CD4-positive, alpha-beta T cell (primary cell): ENCODE results near the gene HORMAD1. TPM values are rescaled to one million over a fixed set of nuclear protein-coding genes. Genes with fewer than 3 reads are reported as not detected.

Experiments
- ATAC-seq: fragments of 200-7000 bp; cut with Tn5 transposase; one replicate; pipeline ENCODE4 v1.10.0; 2022; ENCODE audit warnings: mild to moderate bottlenecking; ENCODE audit not compliant: poor library complexity
- CTCF ChIA-PET: fragments of 350-600 bp; sonication (Branson Sonifier 250); formaldehyde crosslinking; loops from one replicate; lab custom pipeline; 2021; ENCODE audit warnings: antibody characterized with exemption, inconsistent platforms; lab: Charles Lee
- POLR2A ChIA-PET: fragments of 350-600 bp; sonication (Branson Sonifier 250); formaldehyde crosslinking; loops from one replicate; lab custom pipeline; 2021; ENCODE audit warnings: antibody characterized with exemption, inconsistent platforms; lab: Charles Lee
- DNase-seq, 14 experiments: peaks; one replicate each; pipeline ENCODE4 v3.0.0-alpha.2; 2013 to 2020; ENCODE audit warnings: mixed read lengths in 2 of 14
- H3K27ac ChIP-seq, 2 donors: one replicate each; pipeline versions ENCODE4 v1.5.1 to v1.7.0; 2013; ENCODE audit warnings: low read length in 2 of 2, low read depth in 1 of 2, mild to moderate bottlenecking in 1 of 2
- H3K27me3 ChIP-seq, 2 experiments: 1 replicate in 1 of 2; 2 replicates in 1 of 2; pipeline versions ENCODE4 v1.6.1 to v1.7.0; 2013; ENCODE audit warnings: low read length in 2 of 2, control low read depth in 1 of 2, mild to moderate bottlenecking in 1 of 2, moderate library complexity in 1 of 2; ENCODE audit not compliant: insufficient read depth in 2 of 2, control insufficient read depth in 1 of 2
- H3K36me3 ChIP-seq: one replicate; pipeline ENCODE4 v1.6.1; 2013; ENCODE audit warnings: low read length, control low read depth; ENCODE audit not compliant: insufficient read depth
- H3K4me1 ChIP-seq: one replicate; pipeline ENCODE4 v1.6.1; 2013; ENCODE audit warnings: low read length, control low read depth; ENCODE audit not compliant: insufficient read depth
- H3K4me3 ChIP-seq: one replicate; pipeline ENCODE4 v1.5.1; 2013; ENCODE audit warnings: mild to moderate bottlenecking, low read length, moderate library complexity
- H3K9me3 ChIP-seq, 2 experiments: 1 replicate in 1 of 2; 2 replicates in 1 of 2; pipeline versions ENCODE4 v1.6.1 to v1.7.0; 2013; ENCODE audit warnings: low read length in 2 of 2, mild to moderate bottlenecking in 2 of 2, control low read depth in 1 of 2, moderate library complexity in 1 of 2; ENCODE audit not compliant: control insufficient read depth in 1 of 2, insufficient read depth in 1 of 2
- H3K27ac Mint-ChIP-seq: one replicate; pipeline ENCODE4 v1.8.0; 2020; ENCODE audit warnings: mixed read lengths
- H3K27me3 Mint-ChIP-seq: one replicate; pipeline ENCODE4 v1.8.0; 2021; ENCODE audit warnings: mixed read lengths
- H3K36me3 Mint-ChIP-seq: one replicate; pipeline ENCODE4 v1.8.0; 2021; ENCODE audit warnings: low read depth, mixed read lengths
- H3K4me1 Mint-ChIP-seq: one replicate; pipeline ENCODE4 v1.8.0; 2021; ENCODE audit warnings: low read depth, mixed read lengths
- H3K4me3 Mint-ChIP-seq: one replicate; pipeline ENCODE4 v1.8.0; 2020; ENCODE audit warnings: mild to moderate bottlenecking, mixed read lengths
- H3K9me3 Mint-ChIP-seq: one replicate; pipeline ENCODE4 v1.8.0; 2020; ENCODE audit warnings: mixed read lengths
- intact Hi-C, 2 experiments: fragments of 100-400 bp; cut with DNase I in 1 of 2; cut with micrococcal nuclease in 1 of 2; formaldehyde crosslinking; loops; one replicate each; pipeline versions ENCODE4 v1.15.1 to v1.9.0; 2023 to 2025; cut with DNase I, micrococcal nuclease
- total RNA-seq, 174 experiments: library from RNA in 2 of 174; stranded (reverse) in 2 of 174; gene quantifications; one replicate each; pipeline ENCODE4 v1.2.3 and lab custom pipeline; 2021 to 2026
- TF ChIP-seq, protein P1 (sequence below): fragments of 200-600 bp; IDR thresholded peaks from one replicate; pipeline ENCODE4 v1.8.0; 2022; ENCODE audit warnings: antibody characterized with exemption, mild to moderate bottlenecking

HORMAD1 gene
- total RNA-seq, 2 experiments from 2014 or later = not detected

DNA sequence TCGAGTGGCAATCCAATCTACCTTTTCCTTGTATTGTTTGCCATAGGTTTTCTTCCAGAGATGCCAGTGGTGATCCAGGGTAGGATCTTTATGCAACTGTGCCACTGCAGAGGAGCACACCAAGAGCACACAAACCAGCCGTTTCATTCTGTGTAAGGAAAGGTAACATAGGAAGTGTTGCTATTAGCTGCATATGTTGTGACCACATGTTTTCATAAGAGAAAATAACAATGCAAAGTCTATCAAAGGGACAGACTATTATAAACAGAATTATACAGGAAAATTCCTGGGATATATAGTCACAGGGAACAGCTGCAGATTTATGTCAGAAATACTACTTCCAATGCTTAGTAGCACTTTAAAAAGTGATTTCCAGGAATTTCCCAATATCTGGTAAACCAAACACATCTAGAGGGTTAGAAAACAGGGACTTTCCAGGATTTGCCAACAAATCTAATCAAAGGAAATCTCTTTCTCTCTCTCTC, 44.0 kb upstream of the HORMAD1 start:
- ChIA-PET POLR2A (interaction anchor here (1.0 to 2.5 kb wide), 6 partner anchors 9 to 185 kb away, joined by 3 to 9 read pairs (median 4); partner anchors contain the start of genes ENSA, GOLPH3L, MCL1 and SETDB1), CTCF (interaction anchor here (0.7 kb wide), 1 partner anchor 242 kb away, joined by 3 read pairs; the partner anchor contains the start of gene MINDY1)
- peak overlapping the region; percentile 98 for H3K4me3 Mint-ChIP-seq
- H3K4me1 Mint-ChIP-seq = peaks cover 62% of the 10 kb centered on the region
- H3K27ac ChIP-seq = no peak overlapping the region
- H3K36me3 ChIP-seq = peaks cover 6% of the 10 kb centered on the region
- H3K27me3 Mint-ChIP-seq = no peaks in the 10 kb centered on the region
- no peaks in the 10 kb centered on the region for H3K27me3 ChIP-seq
- peak in 3 of 14 experiments; percentile 42 to 71 (median 71) for DNase-seq
- ATAC-seq = peak; percentile 63
- H3K27ac Mint-ChIP-seq = peak overlapping the region; percentile 97
- H3K9me3 ChIP-seq = no peaks in the 10 kb centered on the region
- H3K36me3 Mint-ChIP-seq = peaks cover 41% of the 10 kb centered on the region
- H3K4me1 ChIP-seq = peaks cover 25% of the 10 kb centered on the region
- intact Hi-C loops = loop anchor here in 1 of 2 experiments (1.0 to 5.0 kb wide), 2 partner anchors 67 to 113 kb away; partner anchors contain the start of genes ARNT and GOLPH3L
- TF ChIP-seq, protein P1, sequence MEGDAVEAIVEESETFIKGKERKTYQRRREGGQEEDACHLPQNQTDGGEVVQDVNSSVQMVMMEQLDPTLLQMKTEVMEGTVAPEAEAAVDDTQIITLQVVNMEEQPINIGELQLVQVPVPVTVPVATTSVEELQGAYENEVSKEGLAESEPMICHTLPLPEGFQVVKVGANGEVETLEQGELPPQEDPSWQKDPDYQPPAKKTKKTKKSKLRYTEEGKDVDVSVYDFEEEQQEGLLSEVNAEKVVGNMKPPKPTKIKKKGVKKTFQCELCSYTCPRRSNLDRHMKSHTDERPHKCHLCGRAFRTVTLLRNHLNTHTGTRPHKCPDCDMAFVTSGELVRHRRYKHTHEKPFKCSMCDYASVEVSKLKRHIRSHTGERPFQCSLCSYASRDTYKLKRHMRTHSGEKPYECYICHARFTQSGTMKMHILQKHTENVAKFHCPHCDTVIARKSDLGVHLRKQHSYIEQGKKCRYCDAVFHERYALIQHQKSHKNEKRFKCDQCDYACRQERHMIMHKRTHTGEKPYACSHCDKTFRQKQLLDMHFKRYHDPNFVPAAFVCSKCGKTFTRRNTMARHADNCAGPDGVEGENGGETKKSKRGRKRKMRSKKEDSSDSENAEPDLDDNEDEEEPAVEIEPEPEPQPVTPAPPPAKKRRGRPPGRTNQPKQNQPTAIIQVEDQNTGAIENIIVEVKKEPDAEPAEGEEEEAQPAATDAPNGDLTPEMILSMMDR = no peak
- no peaks in the 10 kb centered on the region for H3K9me3 Mint-ChIP-seq
- H3K4me3 ChIP-seq = peak overlapping the region; percentile 56

DNA sequence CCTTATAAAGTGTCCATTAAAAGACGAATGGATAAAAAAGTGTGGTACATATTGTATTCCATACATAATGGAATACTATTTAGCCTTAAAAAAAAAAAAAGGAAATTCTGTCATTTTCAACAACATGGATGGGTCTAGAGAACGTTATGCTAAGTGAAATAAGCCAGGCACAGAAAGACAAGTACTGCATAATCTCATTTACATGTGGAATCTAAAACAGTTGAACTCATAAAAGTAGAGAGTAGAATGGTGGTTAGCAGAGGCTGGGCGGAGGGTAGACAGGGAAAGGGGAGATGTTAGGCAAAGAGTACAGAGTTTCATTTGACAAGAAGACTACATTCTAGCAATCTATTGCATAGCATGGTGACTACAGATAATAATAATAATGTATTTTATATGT, 42.3 kb upstream of the HORMAD1 start:
- Histone ChIP-seq H3K9me3 (no peaks in the 10 kb centered on the region), H3K27me3 (no peaks in the 10 kb centered on the region), H3K36me3 (peaks cover 13% of the 10 kb centered on the region), H3K4me1 (peaks cover 25% of the 10 kb centered on the region), H3K27ac (no peak overlapping the region), H3K4me3 (peak overlapping the region; percentile 56)
- no peaks in the 10 kb centered on the region for H3K9me3 Mint-ChIP-seq
- peak overlapping the region; percentile 47 for H3K4me3 Mint-ChIP-seq
- H3K27me3 Mint-ChIP-seq = no peaks in the 10 kb centered on the region
- ATAC-seq (no peak), DNase-seq (no peak)
- ChIA-PET CTCF (no interaction called here), POLR2A (interaction anchor here (1.5 kb wide), 1 partner anchor 66 kb away, joined by 8 read pairs; the partner anchor contains the start of gene GOLPH3L)
- peak overlapping the region; percentile 16 for H3K27ac Mint-ChIP-seq
- H3K4me1 Mint-ChIP-seq = peaks cover 62% of the 10 kb centered on the region
- TF ChIP-seq, protein P1 = no peak
- intact Hi-C loops = no loop called here
- peaks cover 55% of the 10 kb centered on the region for H3K36me3 Mint-ChIP-seq

DNA sequence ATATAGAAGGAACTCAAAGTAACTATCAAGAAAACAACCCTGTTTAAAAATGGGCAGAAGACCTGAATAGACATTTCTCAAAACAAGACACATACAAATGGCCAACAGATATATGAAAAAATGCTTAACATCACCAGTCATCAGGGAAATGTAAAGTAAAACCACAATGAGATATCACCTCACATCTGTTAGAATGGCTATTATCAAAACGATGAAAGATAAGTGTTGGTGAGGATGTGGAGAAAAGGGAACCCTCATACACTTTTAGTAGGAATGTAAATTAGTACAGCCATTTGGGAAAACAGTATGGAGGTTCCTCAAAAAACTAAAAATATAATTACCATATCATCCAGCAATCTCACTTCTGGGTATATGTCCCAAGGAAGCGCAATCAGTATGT, 41.9 kb upstream of the HORMAD1 start:
- H3K4me3 Mint-ChIP-seq = peak overlapping the region; percentile 47
- peaks cover 62% of the 10 kb centered on the region for H3K4me1 Mint-ChIP-seq
- H3K27me3 Mint-ChIP-seq = no peaks in the 10 kb centered on the region
- H3K4me3 ChIP-seq = no peak overlapping the region
- no peaks in the 10 kb centered on the region for H3K9me3 Mint-ChIP-seq
- ChIA-PET CTCF (no interaction called here), POLR2A (no interaction called here)
- H3K27ac ChIP-seq = no peak overlapping the region
- no peaks in the 10 kb centered on the region for H3K9me3 ChIP-seq
- peaks cover 25% of the 10 kb centered on the region for H3K4me1 ChIP-seq
- no peak for DNase-seq
- H3K36me3 Mint-ChIP-seq = peaks cover 60% of the 10 kb centered on the region
- H3K36me3 ChIP-seq = peaks cover 18% of the 10 kb centered on the region
- no peak overlapping the region for H3K27ac Mint-ChIP-seq
- no peaks in the 10 kb centered on the region for H3K27me3 ChIP-seq
- TF ChIP-seq, protein P1 = no peak
- no peak for ATAC-seq
- intact Hi-C loops = no loop called here
